ENCODE results near the gene CAMKK2. TPM values are rescaled to one million over a fixed set of nuclear protein-coding genes. Genes with fewer than 3 reads are reported as not detected.
"Not testable (repeated sequence)": the region's sequence is repeated elsewhere in the genome, so short reads cannot be mapped to it uniquely, and the experiment has no call there.

The CAMKK2 gene
- total and polyA plus RNA-seq, 2 experiments from 2014 or later: 20.1 to 29.8 TPM

DNA sequence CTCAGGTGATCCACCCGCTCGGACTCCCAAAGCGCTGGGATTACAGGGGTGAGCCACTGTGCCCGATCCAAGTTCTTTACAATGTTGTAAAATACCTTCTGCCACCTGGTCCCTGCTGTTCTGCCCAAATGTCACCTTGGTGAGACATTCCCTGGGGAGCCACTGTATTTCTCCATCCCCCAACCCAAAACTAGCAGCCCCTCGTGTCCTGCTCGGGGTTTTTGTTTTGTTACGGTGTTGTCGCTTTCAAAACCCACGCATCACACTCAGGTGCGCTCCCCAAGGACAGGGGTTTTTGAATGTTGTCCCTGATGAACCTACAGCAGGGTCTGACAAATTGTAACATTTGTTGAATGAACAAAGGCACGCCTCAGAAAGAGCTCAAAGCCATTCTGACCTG lies 37.4 kb downstream of the CAMKK2 start:
- TF ChIP-seq EZH2phosphoT487 (IDR thresholded peaks at IDR 0.05; ENCODE audit: insufficient read depth, low read depth) (no peak), EZH2 (IDR thresholded peaks at IDR 0.05; ENCODE audit: insufficient read depth, poor library complexity, severe bottlenecking) (no peak)
- Histone ChIP-seq H3K27ac (no peak overlapping the region), H3K9ac (no peak overlapping the region), H2AFZ (no peak overlapping the region), H3K4me1 (ENCODE audit: insufficient read depth) (no peaks in the 10 kb centered on the region), H3K9me3 (ENCODE audit: low read depth) (no peaks in the 10 kb centered on the region), H4K20me1 (ENCODE audit: insufficient read depth) (no peaks in the 10 kb centered on the region), H3F3A (ENCODE audit: insufficient read depth) (no peaks in the 10 kb centered on the region), H3K4me2 (ENCODE audit: unreplicated experiment) (no peak overlapping the region), H3K79me2 (ENCODE audit: insufficient read depth) (no peaks in the 10 kb centered on the region), H3K9me2 (ENCODE audit: insufficient read depth) (no peaks in the 10 kb centered on the region), H3K4me3 (no peak overlapping the region), H3K36me3 (ENCODE audit: low read depth) (peaks cover 22% of the 10 kb centered on the region; the same call in 1 of the 2 replicates), H3K27me3 (replicated peaks; ENCODE audit: insufficient read depth) (no peaks in the 10 kb centered on the region)
- in situ Hi-C loops (cut with MboI): no loop called here
- 92 to 95% methylated on average over 11 of the region's 11 CpGs for WGBS, 2 experiments (ENCODE audit: low coverage in 1 of 2, low lambda C conversion rate in 2 of 2, missing lambda C conversion rate in 2 of 2)
- no peak for DNase-seq

DNA sequence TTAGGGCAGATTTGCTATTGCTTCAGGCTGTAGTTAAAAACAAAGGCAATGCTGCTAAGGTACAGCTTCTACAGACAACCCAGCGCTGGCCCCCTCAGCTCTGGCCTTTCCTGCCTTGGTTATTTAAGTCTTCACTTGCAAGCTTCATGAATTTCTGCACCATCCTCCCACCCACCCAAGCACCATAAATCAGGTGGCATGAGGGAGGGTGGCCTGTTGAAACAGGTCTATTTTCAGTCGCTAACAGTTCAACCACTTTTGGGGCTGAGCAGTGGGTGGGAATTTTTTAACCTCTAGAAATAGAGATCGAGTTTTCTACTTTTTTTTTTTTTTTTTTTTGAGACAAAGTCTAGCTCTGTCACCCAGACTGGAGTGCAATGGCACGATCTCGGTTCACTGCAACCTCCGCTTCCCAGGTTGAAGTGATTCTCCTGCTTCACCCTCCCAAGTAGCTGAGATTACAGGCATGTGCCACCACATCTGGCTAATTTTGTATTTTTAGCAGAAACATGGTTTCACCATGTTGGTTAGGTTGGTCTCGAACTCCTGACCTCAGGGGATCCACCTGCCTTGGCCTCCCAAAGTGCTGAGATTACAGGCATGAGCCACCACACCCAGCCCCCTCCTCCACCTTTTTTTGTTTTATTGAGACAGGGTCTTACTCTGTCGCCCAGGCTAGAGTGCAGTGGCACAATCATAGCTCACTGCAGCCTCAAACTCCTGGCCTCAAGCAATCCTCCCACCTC lies 38.6 kb downstream of the CAMKK2 start:
- H3K9me2 ChIP-seq (ENCODE audit: insufficient read depth); H4K20me1 ChIP-seq (ENCODE audit: insufficient read depth); in situ Hi-C loops (cut with MboI); H3K27ac ChIP-seq; H3K79me2 ChIP-seq (ENCODE audit: insufficient read depth); DNase-seq; H3K4me3 ChIP-seq; H3K9me3 ChIP-seq (ENCODE audit: low read depth); H3F3A ChIP-seq (ENCODE audit: insufficient read depth); H3K4me2 ChIP-seq (ENCODE audit: unreplicated experiment); H2AFZ ChIP-seq; H3K4me1 ChIP-seq (ENCODE audit: insufficient read depth); H3K9ac ChIP-seq; H3K27me3 ChIP-seq (replicated peaks; ENCODE audit: insufficient read depth): not testable (repeated sequence)
- peaks cover 26% of the 10 kb centered on the region; the same call in 1 of the 2 replicates for H3K36me3 ChIP-seq (ENCODE audit: low read depth)
- WGBS, 2 experiments (ENCODE audit: low coverage in 1 of 2, low lambda C conversion rate in 2 of 2, missing lambda C conversion rate in 2 of 2): 94 to 96% methylated on average over 8 of the region's 8 CpGs

DNA sequence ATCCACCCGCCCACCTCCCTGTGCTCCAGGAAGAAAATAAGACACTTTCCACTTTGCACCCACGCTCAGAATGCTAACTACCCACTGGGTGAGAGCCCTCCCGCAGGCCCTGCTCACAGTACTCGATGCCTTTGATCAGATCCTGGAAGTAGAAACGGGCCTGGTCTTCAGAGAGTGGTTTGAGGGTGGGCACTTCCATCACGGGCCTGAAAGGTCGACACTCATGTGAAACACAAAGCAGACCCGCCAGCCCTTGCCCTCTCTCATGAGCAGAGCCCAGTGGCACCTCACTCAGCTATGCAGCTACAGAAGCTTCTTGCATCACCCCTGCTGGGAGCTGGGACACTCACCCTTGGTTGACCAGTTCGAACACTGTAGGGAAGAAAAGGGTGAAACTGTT lies 41.1 kb downstream of the CAMKK2 start:
- H3K36me3 ChIP-seq (ENCODE audit: low read depth): peaks cover 37% of the 10 kb centered on the region; the same call in 1 of the 2 replicates
- in situ Hi-C loops (cut with MboI): no loop called here
- TF ChIP-seq EZH2 (IDR thresholded peaks at IDR 0.05; ENCODE audit: insufficient read depth, poor library complexity, severe bottlenecking) (no peak), EZH2phosphoT487 (IDR thresholded peaks at IDR 0.05; ENCODE audit: insufficient read depth, low read depth) (no peak)
- no peaks in the 10 kb centered on the region for H3K9me3 ChIP-seq (ENCODE audit: low read depth)
- no peak for DNase-seq
- H2AFZ ChIP-seq: no peak overlapping the region
- no peak overlapping the region for H3K9ac ChIP-seq
- H3K27ac ChIP-seq: no peak overlapping the region
- no peaks in the 10 kb centered on the region for H3K9me2 ChIP-seq (ENCODE audit: insufficient read depth)
- 78 to 80% methylated on average over 9 of the region's 9 CpGs for WGBS, 2 experiments (ENCODE audit: low coverage in 1 of 2, low lambda C conversion rate in 2 of 2, missing lambda C conversion rate in 2 of 2)
- H3F3A ChIP-seq (ENCODE audit: insufficient read depth): no peaks in the 10 kb centered on the region
- no peak overlapping the region for H3K4me3 ChIP-seq
- no peak overlapping the region for H3K4me2 ChIP-seq (ENCODE audit: unreplicated experiment)
- H3K79me2 ChIP-seq (ENCODE audit: insufficient read depth): no peaks in the 10 kb centered on the region
- H4K20me1 ChIP-seq (ENCODE audit: insufficient read depth): no peaks in the 10 kb centered on the region
- no peaks in the 10 kb centered on the region for H3K27me3 ChIP-seq (replicated peaks; ENCODE audit: insufficient read depth)
- H3K4me1 ChIP-seq (ENCODE audit: insufficient read depth): no peaks in the 10 kb centered on the region

DNA sequence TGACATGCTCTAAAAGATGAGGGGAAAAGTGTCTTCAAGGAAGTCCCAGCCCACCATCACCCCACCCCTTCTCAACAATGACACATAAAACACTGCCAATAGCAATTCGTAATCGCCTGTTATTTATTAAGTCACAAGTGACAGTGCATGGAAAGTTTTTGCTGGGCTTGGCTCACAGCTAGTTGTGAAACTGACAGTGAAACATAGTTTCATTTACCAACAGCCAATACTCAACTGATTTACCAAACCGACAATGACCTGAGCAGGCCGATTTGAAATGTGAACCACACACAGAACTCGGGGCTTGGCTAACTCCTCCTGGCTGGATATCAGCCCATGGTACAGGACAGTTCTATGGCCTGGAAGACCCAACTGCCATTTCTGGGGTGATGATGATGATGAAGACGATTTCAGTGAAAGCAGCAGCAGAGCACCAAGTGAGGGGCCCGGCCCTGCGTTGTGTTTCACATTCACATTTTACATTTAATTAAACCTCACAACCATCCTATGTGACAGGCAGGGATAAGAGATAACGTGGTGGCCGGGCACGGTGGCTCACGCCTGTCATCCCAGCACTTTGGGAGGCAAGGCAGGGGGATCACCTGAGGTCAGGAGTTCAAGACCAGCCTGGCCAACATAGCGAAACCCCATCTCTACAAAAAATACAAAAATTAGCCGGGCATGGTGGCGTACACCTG lies 42.7 kb downstream of the CAMKK2 start:
- no peaks in the 10 kb centered on the region for H3K27me3 ChIP-seq (replicated peaks; ENCODE audit: insufficient read depth)
- H3F3A ChIP-seq (ENCODE audit: insufficient read depth): no peaks in the 10 kb centered on the region
- no peak overlapping the region for H3K4me2 ChIP-seq (ENCODE audit: unreplicated experiment)
- DNase-seq: no peak
- in situ Hi-C loops (cut with MboI): no loop called here
- H2AFZ ChIP-seq: no peak overlapping the region
- no peak overlapping the region for H3K9ac ChIP-seq
- no peaks in the 10 kb centered on the region for H3K9me3 ChIP-seq (ENCODE audit: low read depth)
- H3K9me2 ChIP-seq (ENCODE audit: insufficient read depth): no peaks in the 10 kb centered on the region
- H3K4me1 ChIP-seq (ENCODE audit: insufficient read depth): no peaks in the 10 kb centered on the region
- peaks cover 33% of the 10 kb centered on the region; the same call in 1 of the 2 replicates for H3K36me3 ChIP-seq (ENCODE audit: low read depth)
- no peaks in the 10 kb centered on the region for H4K20me1 ChIP-seq (ENCODE audit: insufficient read depth)
- no peaks in the 10 kb centered on the region for H3K79me2 ChIP-seq (ENCODE audit: insufficient read depth)
- H3K4me3 ChIP-seq: no peak overlapping the region
- H3K27ac ChIP-seq: no peak overlapping the region
- TF ChIP-seq EZH2 (IDR thresholded peaks at IDR 0.05; ENCODE audit: insufficient read depth, poor library complexity, severe bottlenecking) (no peak), EZH2phosphoT487 (IDR thresholded peaks at IDR 0.05; ENCODE audit: insufficient read depth, low read depth) (no peak)
- WGBS, 2 experiments (ENCODE audit: low coverage in 1 of 2, low lambda C conversion rate in 2 of 2, missing lambda C conversion rate in 2 of 2): 94% methylated on average over 15 of the region's 15 CpGs
